DND-41 (cell line): ENCODE results near the gene COL25A1.

ENCODE experiments used
- ATAC-seq: fragments of 200-7000 bp; cut with Tn5 transposase; 3 replicates; pipeline ENCODE4 v1.9.1; 2021; ENCODE audit warnings: low read depth; ENCODE audit not compliant: insufficient read depth
- DNase-seq: peaks from one replicate; pipeline ENCODE4 v3.0.0-alpha.2; 2020
- H2AFZ ChIP-seq: 2 replicates; pipeline ENCODE4 v1.6.0; 2012; ENCODE audit warnings: low read depth, low read length
- H3K27ac ChIP-seq: 2 replicates; pipeline ENCODE4 v1.5.1; 2012; ENCODE audit warnings: low read length, inconsistent platforms
- H3K27me3 ChIP-seq: fragments of 200-600 bp; sonication (generic); 2 replicates; pipeline ENCODE4 v1.6.0; 2012; ENCODE audit warnings: low read length, mild to moderate bottlenecking, inconsistent platforms; ENCODE audit not compliant: insufficient read depth, poor library complexity
- H3K36me3 ChIP-seq: 2 replicates; pipeline ENCODE4 v1.5.1; 2012; ENCODE audit warnings: low read length, inconsistent platforms; ENCODE audit not compliant: insufficient read depth
- H3K4me1 ChIP-seq: 2 replicates; pipeline ENCODE4 v1.5.1; 2012; ENCODE audit warnings: mild to moderate bottlenecking, low read length; ENCODE audit not compliant: insufficient read depth
- H3K4me2 ChIP-seq: 2 replicates; pipeline ENCODE4 v1.6.0; 2012; ENCODE audit warnings: mild to moderate bottlenecking, moderate library complexity, low read length, inconsistent platforms; ENCODE audit not compliant: insufficient read depth
- H3K4me3 ChIP-seq, 2 experiments: fragments of 200-600 bp in 1 of 2; shearing (Covaris generic) in 1 of 2; 2 replicates each; pipeline ENCODE4 v1.5.1; 2012 to 2016; ENCODE audit warnings: inconsistent platforms in 2 of 2, low read length in 2 of 2, mild to moderate bottlenecking in 2 of 2, low read depth in 1 of 2, moderate library complexity in 1 of 2
- H3K79me2 ChIP-seq: 2 replicates; pipeline ENCODE4 v1.6.0; 2012; ENCODE audit warnings: low read length, inconsistent platforms; ENCODE audit not compliant: insufficient read depth
- H3K9ac ChIP-seq: 2 replicates; pipeline ENCODE4 v1.6.0; 2012; ENCODE audit warnings: low read depth, mild to moderate bottlenecking, inconsistent platforms, low read length, moderate library complexity
- H3K9me3 ChIP-seq: 2 replicates; pipeline ENCODE4 v1.5.1; 2012; ENCODE audit warnings: low read length, moderate library complexity, mild to moderate bottlenecking, inconsistent platforms; ENCODE audit not compliant: insufficient read depth, severe bottlenecking
- H4K20me1 ChIP-seq: 2 replicates; pipeline ENCODE4 v1.6.0; 2012; ENCODE audit warnings: low read length; ENCODE audit not compliant: insufficient read depth
- CTCF ChIP-seq: IDR thresholded peaks from 2 replicates; pipeline ENCODE4 v1.5.1; 2012; ENCODE audit warnings: borderline replicate concordance, low read length, moderate library complexity, mild to moderate bottlenecking; ENCODE audit not compliant: poor library complexity, severe bottlenecking; ENCODE audit errors: extremely low read depth
- EZH2 ChIP-seq: IDR thresholded peaks from 3 replicates; pipeline ENCODE4 v1.6.1; 2012; ENCODE audit warnings: borderline replicate concordance, low read depth, mild to moderate bottlenecking, moderate library complexity, low read length, inconsistent platforms; ENCODE audit not compliant: severe bottlenecking

COL25A1 gene

GRCh38 chr4:109041463-109042360, 260.7 kb downstream of the COL25A1 start:
- Histone ChIP-seq H3K9ac (no peak overlapping the region), H4K20me1 (no peaks in the 10 kb centered on the region), H3K4me3 (no peak overlapping the region), H3K9me3 (peaks cover 2% of the 10 kb centered on the region), H2AFZ (no peak overlapping the region), H3K36me3 (no peaks in the 10 kb centered on the region), H3K4me2 (no peak overlapping the region), H3K27ac (no peak overlapping the region), H3K4me1 (peaks cover 3% of the 10 kb centered on the region; the same call in 1 of the 2 replicates), H3K27me3 (no peaks in the 10 kb centered on the region), H3K79me2 (no peaks in the 10 kb centered on the region)
- TF ChIP-seq EZH2 (no peak), CTCF (no peak)
- DNase-seq (no peak), ATAC-seq (no peak)

GRCh38 chr4:109040441-109040840, 262.0 kb downstream of the COL25A1 start:
- Histone ChIP-seq H3K36me3 (no peaks in the 10 kb centered on the region), H3K79me2 (no peaks in the 10 kb centered on the region), H3K27ac (no peak overlapping the region), H3K4me3 (no peak overlapping the region), H4K20me1 (no peaks in the 10 kb centered on the region), H3K4me1 (no peaks in the 10 kb centered on the region), H3K9me3 (peaks cover 2% of the 10 kb centered on the region), H3K4me2 (no peak overlapping the region), H2AFZ (no peak overlapping the region), H3K9ac (no peak overlapping the region), H3K27me3 (no peaks in the 10 kb centered on the region)
- TF ChIP-seq EZH2 (no peak), CTCF (no peak)
- DNase-seq (no peak), ATAC-seq (no peak)

- TF ChIP-seq EZH2 (no peak), CTCF (no peak)
- ATAC-seq = no peak
- H3K36me3 ChIP-seq = no peaks in the 10 kb centered on the region
- no peaks in the 10 kb centered on the region for H3K79me2 ChIP-seq
- H3K27ac ChIP-seq = no peak overlapping the region
- no peak for DNase-seq
- H2AFZ ChIP-seq = no peak overlapping the region
- no peaks in the 10 kb centered on the region for H3K27me3 ChIP-seq
- H3K9me3 ChIP-seq = no peaks in the 10 kb centered on the region
- no peak overlapping the region for H3K4me2 ChIP-seq
- no peak overlapping the region for H3K9ac ChIP-seq
- no peaks in the 10 kb centered on the region for H4K20me1 ChIP-seq
- no peaks in the 10 kb centered on the region for H3K4me1 ChIP-seq
- H3K4me3 ChIP-seq = no peak overlapping the region
Observed at GRCh38 chr4:109037026-109037425, 265.4 kb downstream of the COL25A1 start.
